ENCODE data around the gene BANF1. TPM values are rescaled to one million over a fixed set of nuclear protein-coding genes. Genes with fewer than 3 reads are reported as not detected.

Gene BANF1
- total and polyA plus RNA-seq, 2 of the 13 experiments (the other 11 are each of a cell fraction or from before 2014, with no cell fraction given) = 40.5 to 86.5 TPM

- TF ChIP-seq, protein P1, sequence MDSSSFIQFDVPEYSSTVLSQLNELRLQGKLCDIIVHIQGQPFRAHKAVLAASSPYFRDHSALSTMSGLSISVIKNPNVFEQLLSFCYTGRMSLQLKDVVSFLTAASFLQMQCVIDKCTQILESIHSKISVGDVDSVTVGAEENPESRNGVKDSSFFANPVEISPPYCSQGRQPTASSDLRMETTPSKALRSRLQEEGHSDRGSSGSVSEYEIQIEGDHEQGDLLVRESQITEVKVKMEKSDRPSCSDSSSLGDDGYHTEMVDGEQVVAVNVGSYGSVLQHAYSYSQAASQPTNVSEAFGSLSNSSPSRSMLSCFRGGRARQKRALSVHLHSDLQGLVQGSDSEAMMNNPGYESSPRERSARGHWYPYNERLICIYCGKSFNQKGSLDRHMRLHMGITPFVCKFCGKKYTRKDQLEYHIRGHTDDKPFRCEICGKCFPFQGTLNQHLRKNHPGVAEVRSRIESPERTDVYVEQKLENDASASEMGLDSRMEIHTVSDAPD (CRISPR knock-in tag; IDR thresholded peaks at IDR 0.05) = no peak
- TF ChIP-seq HOXD1 (CRISPR knock-in tag; IDR thresholded peaks at IDR 0.05) (0 out of 2 replicates have a peak, but pooled peaks have one; percentile 63), ZNF317 (CRISPR knock-in tag; IDR thresholded peaks at IDR 0.05) (0 out of 2 replicates have a peak, but pooled peaks have one; percentile 67), KMT2A (CRISPR knock-in tag; IDR thresholded peaks at IDR 0.05) (peak; percentile 82; the same call in 1 of the 2 replicates), KLF11 (CRISPR knock-in tag; IDR thresholded peaks at IDR 0.05) (no peak), DPF2 (CRISPR knock-in tag; IDR thresholded peaks at IDR 0.05; ENCODE audit: borderline replicate concordance, low read depth) (no peak), ZIK1 (CRISPR knock-in tag; IDR thresholded peaks at IDR 0.05; ENCODE audit: borderline replicate concordance, low read depth) (no peak), ZFP36L2 (CRISPR knock-in tag; IDR thresholded peaks at IDR 0.05) (no peak), ZNF207 (IDR thresholded peaks at IDR 0.05; ENCODE audit: borderline replicate concordance) (no peak), ZNF879 (CRISPR knock-in tag; IDR thresholded peaks at IDR 0.05) (no peak), RBM22 (optimal IDR thresholded peaks at IDR 0.05; ENCODE audit: low read length) (no peak), ZNF614 (CRISPR knock-in tag; IDR thresholded peaks at IDR 0.05; ENCODE audit: borderline replicate concordance) (no peak), HNF4A (CRISPR knock-in tag; IDR thresholded peaks at IDR 0.05) (no peak; the same call in 1 of the 2 replicates), THRA (CRISPR knock-in tag; IDR thresholded peaks at IDR 0.05; ENCODE audit: borderline replicate concordance) (peak; percentile 37; the same call in 1 of the 2 replicates), ZNF766 (CRISPR knock-in tag; IDR thresholded peaks at IDR 0.05; ENCODE audit: borderline replicate concordance) (peak; percentile 76; the same call in 1 of the 2 replicates), CBX5 (CRISPR knock-in tag; IDR thresholded peaks at IDR 0.05; ENCODE audit: borderline replicate concordance) (peak; percentile 49; the same call in 1 of the 2 replicates), ISL2 (CRISPR knock-in tag; IDR thresholded peaks at IDR 0.05) (no peak; the same call in 1 of the 2 replicates), ZBTB10 (CRISPR knock-in tag; IDR thresholded peaks at IDR 0.05; ENCODE audit: borderline replicate concordance) (no peak), TEF (CRISPR knock-in tag; IDR thresholded peaks at IDR 0.05) (no peak), SNAPC2 (CRISPR knock-in tag; IDR thresholded peaks at IDR 0.05) (no peak)
- TF ChIP-seq, protein P2, sequence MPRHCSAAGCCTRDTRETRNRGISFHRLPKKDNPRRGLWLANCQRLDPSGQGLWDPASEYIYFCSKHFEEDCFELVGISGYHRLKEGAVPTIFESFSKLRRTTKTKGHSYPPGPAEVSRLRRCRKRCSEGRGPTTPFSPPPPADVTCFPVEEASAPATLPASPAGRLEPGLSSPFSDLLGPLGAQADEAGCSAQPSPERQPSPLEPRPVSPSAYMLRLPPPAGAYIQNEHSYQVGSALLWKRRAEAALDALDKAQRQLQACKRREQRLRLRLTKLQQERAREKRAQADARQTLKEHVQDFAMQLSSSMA (CRISPR knock-in tag; IDR thresholded peaks at IDR 0.05) = peak; percentile 57; the same call in 1 of the 2 replicates
Measured at GRCh38 chr11:65961267-65962140, 40.8 kb upstream of the BANF1 start, which contains the start of gene SART1 (continued).

Data from HepG2 (cell line).